ENCODE data around the gene LTB. TPM values are rescaled to one million over a fixed set of nuclear protein-coding genes. Genes with fewer than 3 reads are reported as not detected.

LTB gene
- total RNA-seq, 1 experiment from 2014 or later, result not detected

- no peak overlapping the region for H4K91ac ChIP-seq (ENCODE audit: insufficient read length, low read depth, low read length)
- no peak overlapping the region for H2AFZ ChIP-seq (ENCODE audit: low read length)
- no CpG with 5 or more reads among the region's 8 CpGs for WGBS (ENCODE audit: extremely low coverage, insufficient read length, low lambda C conversion rate)
- no peak overlapping the region for H2BK12ac ChIP-seq (ENCODE audit: insufficient read length, low read depth, low read length)
- peaks cover 25 to 30% of the 10 kb centered on the region in 2 experiments for H3K4me1 Mint-ChIP-seq
- H2BK20ac ChIP-seq (ENCODE audit: low read depth, low read length, poor library complexity, severe bottlenecking), result no peak overlapping the region
- no peak overlapping the region for H3K56ac ChIP-seq (ENCODE audit: insufficient read length, low read depth, low read length)
- no peaks in the 10 kb centered on the region for H3K36me3 Mint-ChIP-seq (ENCODE audit: insufficient read depth in 1 of 3, low read depth in 3 of 3)
- no peak overlapping the region for H2BK15ac ChIP-seq (ENCODE audit: low read depth, low read length)
- no peaks in the 10 kb centered on the region for H4K20me1 ChIP-seq (ENCODE audit: control insufficient read depth, insufficient read depth, insufficient read length)
- H3K27ac Mint-ChIP-seq, result no peak overlapping the region
- no peak for TF ChIP-seq CTCF (conservative IDR thresholded peaks at IDR 0.05)
- no peaks in the 10 kb centered on the region; a peak in 2 of 5 replicates for H3K9me3 Mint-ChIP-seq
- H3K79me1 ChIP-seq (ENCODE audit: insufficient read depth, low read depth, low read length, poor library complexity, severe bottlenecking), result no peaks in the 10 kb centered on the region
- no peaks in the 10 kb centered on the region for H3K27me3 ChIP-seq (ENCODE audit: insufficient read depth, low read length)
- H3K4ac ChIP-seq (ENCODE audit: low read depth, low read length), result no peak overlapping the region
- DNase-seq, result no peak
- no peaks in the 10 kb centered on the region for H3K9me3 ChIP-seq (ENCODE audit: control insufficient read depth, low read depth, low read length)
- H3K9ac ChIP-seq (ENCODE audit: extremely low read depth, insufficient read length, low read length), result no peak overlapping the region
- no peak overlapping the region for H3K23ac ChIP-seq (ENCODE audit: insufficient read length, low read depth, low read length)
- H3T11ph ChIP-seq (ENCODE audit: low read length), result no peak overlapping the region
- H3K79me2 ChIP-seq (ENCODE audit: insufficient read depth, low read length), result no peaks in the 10 kb centered on the region
- no peak overlapping the region for H3K18ac ChIP-seq (ENCODE audit: insufficient read length, low read depth, low read length)
- H4K5ac ChIP-seq (ENCODE audit: insufficient read length, low read depth, low read length), result no peak overlapping the region
- H3K4me2 ChIP-seq (ENCODE audit: insufficient read depth, insufficient read length, low read length), result no peak overlapping the region
- H3K27ac ChIP-seq (ENCODE audit: insufficient read length, low read depth, low read length), result no peak overlapping the region
- peaks cover 36% of the 10 kb centered on the region for H3K27me3 Mint-ChIP-seq (ENCODE audit: low read depth)
- no peaks in the 10 kb centered on the region for H3K4me1 ChIP-seq (ENCODE audit: insufficient read depth, low read length)
- no peak overlapping the region for H2AK5ac ChIP-seq (ENCODE audit: insufficient read length, low read length)
- no peak overlapping the region for H4K8ac ChIP-seq (replicated peaks; ENCODE audit: insufficient read length, low read depth, low read length)
- H3K23me2 ChIP-seq (ENCODE audit: insufficient read length, low read depth, low read length, poor library complexity, severe bottlenecking), result peaks cover 5% of the 10 kb centered on the region
- H2BK120ac ChIP-seq (ENCODE audit: low read depth, low read length, poor library complexity, severe bottlenecking), result no peak overlapping the region
- H2BK5ac ChIP-seq (ENCODE audit: insufficient read length, low read length), result no peak overlapping the region
- no peak overlapping the region for H3K4me3 Mint-ChIP-seq
- no peak overlapping the region for H3K14ac ChIP-seq (ENCODE audit: insufficient read depth, low read length)
Observed at GRCh38 chr6:31575952-31576685, 6.1 kb downstream of the LTB start.
